C4-2B (cell line): ENCODE results near the gene TOLLIP.

ENCODE experiments used
- ZFX ChIP-seq: fragments of 450-650 bp; IDR thresholded peaks from 2 replicates; pipeline ENCODE4 v1.6.1; 2017
- TF ChIP-seq, protein P1 (sequence below): fragments of 450-650 bp; conservative IDR thresholded peaks from 2 replicates; pipeline ENCODE4 v1.5.1; 2017; ENCODE audit warnings: mild to moderate bottlenecking

DNA sequence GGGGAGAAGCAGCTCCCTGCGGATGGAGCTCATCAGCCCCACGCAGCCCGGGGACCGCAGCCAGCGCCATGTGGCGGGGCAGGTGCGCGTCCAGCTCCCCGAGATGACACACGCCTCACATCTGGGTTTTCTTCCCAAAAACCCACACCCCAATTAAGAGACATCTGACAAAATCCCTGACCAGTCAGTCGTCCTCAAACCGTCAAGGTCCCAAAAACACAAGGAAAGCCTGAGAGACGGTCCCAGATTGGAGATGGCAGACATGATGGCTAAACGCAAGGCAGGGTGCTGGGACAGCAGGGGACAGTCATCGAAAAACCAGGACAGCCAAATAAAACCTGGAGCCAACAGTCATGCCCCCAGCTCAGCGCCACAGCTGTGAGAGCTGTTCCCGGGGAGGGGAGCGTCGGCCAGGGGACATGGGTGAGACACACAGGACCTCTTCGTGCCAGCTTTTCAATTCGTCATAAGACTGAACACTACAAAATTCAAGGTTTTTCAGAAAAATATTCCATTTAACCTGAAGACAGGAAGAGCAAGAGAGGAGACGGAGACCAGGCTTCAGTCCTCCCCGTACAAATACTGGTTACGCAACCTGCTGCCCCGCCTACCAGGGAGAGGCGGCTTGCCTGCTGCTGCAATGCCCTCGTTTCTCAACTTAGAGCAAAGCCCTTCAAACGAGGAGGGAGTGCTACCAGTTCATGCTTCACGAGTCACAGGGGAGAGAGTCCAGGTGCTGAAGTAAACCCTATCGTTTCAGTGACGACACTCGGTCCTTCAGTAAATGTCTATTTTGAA is 10.5 kb downstream of the TOLLIP start:
- TF ChIP-seq, protein P1, sequence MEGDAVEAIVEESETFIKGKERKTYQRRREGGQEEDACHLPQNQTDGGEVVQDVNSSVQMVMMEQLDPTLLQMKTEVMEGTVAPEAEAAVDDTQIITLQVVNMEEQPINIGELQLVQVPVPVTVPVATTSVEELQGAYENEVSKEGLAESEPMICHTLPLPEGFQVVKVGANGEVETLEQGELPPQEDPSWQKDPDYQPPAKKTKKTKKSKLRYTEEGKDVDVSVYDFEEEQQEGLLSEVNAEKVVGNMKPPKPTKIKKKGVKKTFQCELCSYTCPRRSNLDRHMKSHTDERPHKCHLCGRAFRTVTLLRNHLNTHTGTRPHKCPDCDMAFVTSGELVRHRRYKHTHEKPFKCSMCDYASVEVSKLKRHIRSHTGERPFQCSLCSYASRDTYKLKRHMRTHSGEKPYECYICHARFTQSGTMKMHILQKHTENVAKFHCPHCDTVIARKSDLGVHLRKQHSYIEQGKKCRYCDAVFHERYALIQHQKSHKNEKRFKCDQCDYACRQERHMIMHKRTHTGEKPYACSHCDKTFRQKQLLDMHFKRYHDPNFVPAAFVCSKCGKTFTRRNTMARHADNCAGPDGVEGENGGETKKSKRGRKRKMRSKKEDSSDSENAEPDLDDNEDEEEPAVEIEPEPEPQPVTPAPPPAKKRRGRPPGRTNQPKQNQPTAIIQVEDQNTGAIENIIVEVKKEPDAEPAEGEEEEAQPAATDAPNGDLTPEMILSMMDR = no peak
- no peak for TF ChIP-seq ZFX
